Pons (tissue), 1 donor: ENCODE results near the gene BLTP3B.

Experiments used
- DNase-seq: peaks from one replicate; pipeline ENCODE4 v3.0.0-alpha.2; 2016; ENCODE audit warnings: low spot score

BLTP3B gene

DNA sequence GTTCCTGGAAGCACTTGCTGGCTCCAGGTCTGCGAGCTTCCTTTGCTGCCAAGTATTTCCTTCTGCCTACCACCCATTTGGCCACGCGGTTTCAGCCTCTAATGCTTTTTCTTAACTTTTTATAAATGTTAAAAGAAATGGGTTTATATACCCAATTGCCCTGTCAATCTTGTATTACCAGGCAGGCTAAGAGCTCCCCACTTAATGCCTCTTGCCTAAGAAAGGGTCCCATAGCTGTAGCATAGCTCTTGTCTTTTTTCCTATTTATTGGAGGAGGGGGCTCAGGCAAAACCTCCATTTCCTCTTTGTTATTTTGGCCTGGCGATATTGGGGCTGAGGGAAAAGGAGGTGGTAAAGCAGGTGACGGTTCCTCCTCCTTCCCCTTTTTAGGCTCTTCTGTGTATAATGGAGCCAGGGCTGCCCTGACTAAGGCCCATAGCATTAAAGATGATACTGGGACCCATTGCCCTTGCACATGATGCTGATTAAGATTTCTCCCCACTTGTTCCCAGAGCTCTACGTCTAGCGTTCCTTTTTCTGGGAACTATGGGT, 21.6 kb upstream of the BLTP3B start:
- no peak for DNase-seq

DNA sequence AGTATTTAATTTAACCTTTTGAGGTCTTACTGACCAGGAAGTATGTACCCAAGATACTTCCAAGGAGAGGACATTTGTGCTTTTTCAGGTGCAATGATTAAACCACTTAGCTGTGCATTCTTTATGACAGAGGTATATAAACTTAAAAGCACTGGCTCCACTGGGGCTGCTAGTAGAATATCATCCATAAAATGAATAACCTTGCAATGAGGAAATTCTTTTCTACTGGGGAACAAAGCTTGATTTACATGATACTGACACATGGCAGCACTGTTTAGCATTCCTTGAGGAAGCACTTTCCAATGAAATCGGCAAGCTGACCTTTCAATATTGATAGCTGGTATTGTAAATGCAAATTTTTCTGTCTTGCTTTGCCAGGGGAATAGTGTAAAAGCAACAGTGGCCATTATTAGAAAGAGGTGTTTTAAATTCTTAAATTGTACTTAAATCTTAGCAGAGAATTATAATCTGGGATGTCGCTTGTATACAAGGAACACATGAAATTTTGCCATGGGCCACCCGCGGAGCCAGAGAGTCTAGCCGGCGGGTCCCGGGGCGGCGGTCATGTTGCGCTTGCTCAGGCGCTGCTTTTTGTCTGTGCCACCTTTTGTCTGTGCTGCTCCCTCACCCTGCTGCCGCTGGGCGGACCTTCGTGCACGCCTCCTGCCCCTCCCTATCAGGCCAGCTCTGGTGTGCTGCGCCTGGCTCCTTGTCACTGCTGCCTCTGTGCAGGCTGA, 20.9 kb upstream of the BLTP3B start:
- peak; percentile 46 for DNase-seq

DNA sequence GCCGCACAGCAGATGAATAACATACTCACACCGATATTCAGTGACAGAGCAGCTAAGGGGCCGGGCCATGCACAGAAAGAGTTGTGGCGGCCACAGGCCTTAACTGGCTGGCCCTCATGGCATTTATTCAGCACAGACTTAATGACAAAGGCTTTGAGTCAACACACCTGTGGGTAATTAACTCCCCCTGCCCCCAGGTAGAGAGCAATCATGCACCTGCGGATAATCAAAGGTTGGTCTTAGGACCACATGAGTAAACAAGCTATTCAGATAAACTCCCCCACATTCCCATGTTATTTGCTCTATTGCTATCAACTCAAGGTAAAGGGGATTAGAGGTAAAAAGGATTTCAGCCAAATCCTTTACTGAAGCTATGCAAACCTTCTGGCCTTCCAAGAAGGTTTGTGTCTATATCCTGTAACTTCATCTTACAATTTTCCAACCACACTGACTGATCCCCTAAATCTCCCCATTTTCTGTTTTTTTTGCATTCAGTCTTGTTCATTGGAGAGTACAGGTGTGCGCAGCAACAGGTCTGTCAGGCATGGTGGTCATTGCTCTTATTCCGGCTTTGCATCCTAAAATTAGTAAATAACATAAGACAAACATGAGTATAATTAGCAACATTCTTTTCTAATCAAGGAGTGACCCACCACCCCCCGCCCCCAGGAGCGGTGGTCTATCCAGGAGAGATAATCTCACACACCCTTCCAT, 16.9 kb upstream of the BLTP3B start:
- no peak for DNase-seq

DNA sequence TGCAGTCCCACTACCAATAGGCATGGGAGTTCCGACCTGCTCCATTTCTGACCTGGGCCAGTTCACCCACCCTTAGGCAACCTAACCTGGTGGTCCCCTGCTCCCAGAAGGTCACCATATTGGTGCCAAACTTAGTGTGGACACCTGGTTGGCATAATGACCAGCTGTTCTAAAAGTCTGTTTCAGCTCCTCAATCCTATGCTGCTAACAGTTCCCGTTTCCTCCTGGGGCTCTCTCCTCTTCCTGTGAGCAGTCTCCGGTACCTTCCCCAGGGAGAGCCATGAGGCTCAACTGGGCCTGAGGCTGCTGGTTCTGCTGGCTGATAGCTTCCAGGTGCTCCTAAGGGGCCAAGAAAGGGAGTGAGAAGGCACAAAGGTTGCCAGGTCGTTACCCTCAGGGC, 15.9 kb upstream of the BLTP3B start:
- DNase-seq = no peak

DNA sequence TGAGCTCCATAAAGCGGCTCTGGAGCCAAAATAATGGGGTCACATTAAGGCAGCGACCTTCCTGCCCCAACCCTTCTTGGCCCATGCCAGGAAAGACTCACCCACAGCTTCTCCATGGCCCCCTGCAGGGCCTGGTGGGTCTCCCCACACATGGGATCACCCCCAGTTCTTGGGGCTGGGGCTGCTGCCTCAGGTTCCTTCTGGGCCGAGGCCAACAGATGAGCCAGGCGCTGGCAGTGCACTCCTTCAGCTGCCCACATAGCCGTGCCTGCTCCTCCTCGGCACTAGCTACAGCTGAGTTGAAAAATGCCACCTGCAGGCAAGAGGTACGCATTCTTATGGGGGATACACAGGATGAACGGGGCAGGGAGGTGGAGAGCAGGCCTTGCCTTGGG, 14.8 kb upstream of the BLTP3B start:
- DNase-seq = no peak

DNA sequence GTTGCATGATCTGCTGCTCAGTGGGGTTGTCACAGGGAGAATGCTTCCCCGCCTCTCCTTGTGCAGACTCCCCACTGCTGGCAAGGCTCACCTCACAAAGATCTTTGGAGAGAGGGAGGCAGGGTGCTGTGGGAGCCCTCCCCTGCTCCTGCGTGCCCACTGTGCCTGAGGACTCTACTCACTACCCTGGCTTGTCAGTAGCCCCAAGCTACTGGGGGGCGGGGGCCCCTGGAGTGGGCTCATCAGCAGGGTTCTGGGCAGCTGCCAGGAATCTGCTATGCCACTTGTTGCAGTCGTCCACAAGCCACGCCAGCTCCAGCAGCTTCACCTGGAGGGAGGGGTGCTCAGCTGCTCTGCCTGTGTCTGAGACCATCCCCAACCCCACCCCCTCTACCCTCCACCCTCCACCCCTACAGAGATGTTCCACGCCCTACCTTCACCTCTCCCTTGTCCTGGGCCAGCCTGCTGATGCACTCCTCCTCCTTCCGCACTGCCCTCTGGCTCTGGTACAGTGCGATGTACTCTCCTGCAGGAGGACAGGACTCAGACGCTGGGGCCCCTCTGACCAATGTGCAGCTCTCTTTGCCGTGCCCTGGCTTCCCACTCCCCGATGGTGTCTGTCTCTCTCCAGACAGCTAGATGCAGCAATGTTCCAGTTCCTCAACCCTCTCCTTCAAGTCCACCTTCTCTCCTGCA, 14.2 kb upstream of the BLTP3B start:
- DNase-seq = no peak

DNA sequence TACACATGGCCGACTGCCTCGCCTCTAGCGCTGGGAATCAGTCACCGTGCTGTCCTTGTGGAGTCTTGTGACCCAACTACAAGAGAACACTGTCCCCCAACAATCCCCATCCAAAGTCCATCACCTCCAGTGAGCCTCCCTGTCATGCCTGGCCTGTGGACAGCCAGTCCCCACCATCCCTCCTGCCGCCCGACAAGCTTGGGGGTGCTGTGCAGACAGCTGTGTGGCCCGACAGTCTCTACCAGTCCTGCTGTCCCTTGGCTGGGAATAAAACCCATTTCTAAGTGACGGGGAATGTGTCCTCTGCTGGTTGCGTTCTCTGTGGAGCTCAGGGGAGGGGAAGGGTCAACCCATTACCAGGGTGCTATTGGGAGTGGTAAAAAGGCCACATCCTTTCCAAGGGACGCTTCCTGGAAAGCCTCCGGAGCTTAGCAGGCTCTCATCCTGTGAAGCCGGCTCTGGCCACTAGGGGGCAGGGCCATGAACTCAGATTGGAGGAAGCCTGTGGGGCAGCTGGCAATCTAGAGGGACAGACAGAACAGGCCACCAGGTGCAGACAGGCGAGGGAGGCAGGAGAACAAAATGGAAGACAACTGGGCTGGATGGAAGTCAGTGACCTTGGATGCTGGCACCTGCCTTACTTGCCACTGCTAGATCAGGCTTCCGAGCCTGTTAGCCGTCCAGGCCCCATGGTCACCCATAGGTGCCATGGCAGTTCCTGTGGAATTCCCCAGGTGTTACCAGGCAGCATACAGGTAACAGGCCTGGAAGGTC, 12.0 kb upstream of the BLTP3B start:
- no peak for DNase-seq

DNA sequence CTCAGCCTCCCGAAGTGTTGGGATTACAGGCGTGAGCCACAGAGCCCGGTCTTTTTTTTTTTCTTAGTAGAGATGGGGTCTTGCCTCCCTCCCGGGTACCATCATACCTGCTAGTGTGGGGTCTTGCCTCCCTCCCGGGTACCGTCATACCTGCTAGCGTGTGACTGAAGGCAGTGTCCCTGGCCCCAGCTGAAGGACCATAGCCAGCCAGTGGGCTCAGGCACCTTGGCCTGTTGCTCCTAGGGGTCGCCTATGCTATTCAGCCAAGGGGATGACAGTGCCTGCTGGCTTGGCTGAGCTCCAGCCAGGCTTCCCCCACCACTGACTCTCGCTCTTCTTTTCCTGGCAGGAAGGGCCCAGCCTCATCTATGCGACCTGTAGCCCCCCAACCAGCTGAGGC, 10.5 kb upstream of the BLTP3B start:
- no peak for DNase-seq

DNA sequence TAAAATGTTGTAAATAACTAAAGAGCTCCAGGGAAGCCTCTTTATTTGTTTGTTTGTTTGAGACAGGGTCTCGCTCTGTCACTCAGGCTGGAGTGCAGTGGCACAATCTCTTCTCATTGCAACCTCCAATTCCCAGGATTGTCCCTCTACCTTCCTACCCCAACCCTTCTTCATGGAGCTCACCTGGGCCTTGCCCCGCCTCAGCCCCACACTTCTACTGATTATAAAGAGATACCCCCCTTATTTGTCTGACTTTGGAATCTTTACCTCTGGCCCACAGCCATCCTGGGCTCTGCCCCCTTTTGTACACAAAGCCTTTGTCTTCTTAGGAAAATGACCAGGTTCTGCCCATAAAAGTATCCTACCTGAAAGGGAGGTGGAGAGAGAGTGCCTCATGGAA, 9.1 kb upstream of the BLTP3B start:
- no peak for DNase-seq

DNA sequence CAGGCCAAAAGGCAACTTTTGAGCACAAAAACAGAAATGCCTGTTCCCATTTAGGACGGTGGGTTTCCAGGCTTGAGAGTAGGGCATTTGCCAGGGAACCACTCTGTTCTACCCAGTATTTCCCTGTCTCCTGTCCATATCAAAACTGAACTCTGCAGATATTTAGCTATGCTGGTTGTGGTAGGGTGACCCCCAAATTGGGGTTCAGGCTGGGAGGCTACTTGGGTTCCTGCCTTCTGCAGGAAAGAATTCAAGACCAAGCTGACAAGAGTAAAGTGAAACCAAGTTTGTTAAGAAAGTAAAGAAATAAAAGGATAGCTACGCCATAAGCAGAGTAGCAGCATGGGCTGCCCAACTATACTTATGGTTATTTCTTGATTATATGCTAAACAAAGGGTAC, 3.6 kb upstream of the BLTP3B start:
- no peak for DNase-seq

DNA sequence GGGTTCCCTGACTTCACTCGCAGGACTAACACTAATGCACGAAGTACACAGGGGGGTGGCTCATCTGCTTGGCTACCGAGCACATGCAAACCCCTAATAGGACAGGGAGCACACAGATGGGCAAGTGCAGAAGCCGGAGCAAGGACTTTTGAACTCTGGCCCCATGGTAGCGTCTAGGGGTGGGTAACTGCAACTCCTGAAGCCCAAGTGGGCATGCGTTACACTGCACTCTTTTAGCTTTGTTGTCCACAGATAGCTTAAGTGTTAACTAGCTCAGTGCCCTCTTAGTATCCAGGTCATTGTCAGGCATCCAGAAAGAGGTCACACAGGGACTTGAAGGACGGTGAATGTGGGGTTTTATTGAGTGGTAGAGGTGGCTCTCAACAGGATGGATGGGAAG, 3.0 kb upstream of the BLTP3B start:
- no peak for DNase-seq

DNA sequence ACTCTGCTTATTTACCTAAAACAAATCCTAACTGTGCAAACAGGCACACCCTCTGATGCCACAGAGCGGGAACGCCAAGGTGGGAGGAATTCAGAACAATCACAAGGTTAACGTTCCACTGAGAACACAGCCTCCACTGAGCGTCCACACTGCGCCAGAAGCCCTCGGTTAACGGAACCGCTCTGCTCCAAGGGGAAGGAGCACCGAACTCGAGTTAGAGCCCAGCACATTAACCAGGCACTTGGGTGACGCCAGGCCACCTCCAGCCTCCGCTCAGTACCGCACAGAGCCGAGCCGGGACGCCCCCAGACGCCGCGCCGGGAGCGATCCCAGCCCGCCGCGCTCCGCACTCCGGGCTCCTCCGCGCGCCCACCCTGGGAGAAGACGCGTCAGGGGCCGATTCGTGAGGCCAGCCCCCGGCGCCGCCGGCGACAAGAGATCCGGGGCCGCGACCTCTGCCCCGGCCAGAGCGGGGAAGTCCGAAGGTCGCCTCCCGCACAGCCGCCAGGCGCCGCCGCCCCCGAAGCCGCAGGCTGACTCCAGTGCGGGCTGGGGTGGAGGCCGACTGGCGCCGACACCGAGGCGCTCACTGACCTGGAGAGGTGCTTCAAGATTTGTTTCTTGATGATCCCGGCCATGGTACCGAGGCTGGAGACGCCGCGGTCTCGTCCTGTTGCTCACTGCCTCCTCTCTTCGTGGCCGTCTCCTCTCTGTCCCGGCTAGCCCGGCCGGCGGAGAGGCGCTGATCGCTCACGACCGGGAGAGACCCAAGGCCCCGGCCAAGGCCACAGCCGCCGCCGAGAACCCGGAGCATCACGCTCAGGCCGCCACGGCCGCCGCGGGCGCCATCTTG, 450 bp downstream of the BLTP3B start:
- peak; percentile 56 for DNase-seq

DNA sequence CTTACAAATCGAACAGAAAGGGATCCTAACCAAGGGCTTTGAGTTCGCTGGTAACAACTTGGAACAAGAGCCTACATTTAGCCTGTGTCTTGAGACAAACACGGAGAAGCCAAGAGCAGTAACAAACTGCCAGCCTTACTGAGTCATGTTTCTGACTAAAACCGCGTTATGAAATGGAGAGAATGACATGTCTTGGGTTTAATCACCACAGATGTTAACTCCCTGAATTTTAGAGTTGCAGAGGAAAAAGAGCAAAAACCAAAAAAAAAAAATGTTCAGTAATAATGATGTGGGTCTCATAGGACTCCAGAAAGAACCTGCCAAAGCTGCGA, 1.0 kb downstream of the BLTP3B start:
- DNase-seq = peak; percentile 67

DNA sequence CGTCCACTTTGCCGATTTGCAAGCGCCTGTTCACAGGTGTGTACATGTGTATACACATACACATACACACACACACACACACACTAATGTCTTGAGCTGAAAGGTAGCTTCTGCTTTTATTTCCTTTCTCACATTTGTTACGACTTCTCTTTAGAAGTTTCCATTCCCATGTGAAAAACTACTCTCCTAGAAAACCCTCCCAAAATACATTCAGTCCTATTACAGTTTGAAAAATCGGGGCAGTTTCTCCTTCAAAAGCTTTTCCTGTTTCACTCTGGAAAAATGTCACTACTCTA, 3.9 kb downstream of the BLTP3B start:
- DNase-seq = no peak

DNA sequence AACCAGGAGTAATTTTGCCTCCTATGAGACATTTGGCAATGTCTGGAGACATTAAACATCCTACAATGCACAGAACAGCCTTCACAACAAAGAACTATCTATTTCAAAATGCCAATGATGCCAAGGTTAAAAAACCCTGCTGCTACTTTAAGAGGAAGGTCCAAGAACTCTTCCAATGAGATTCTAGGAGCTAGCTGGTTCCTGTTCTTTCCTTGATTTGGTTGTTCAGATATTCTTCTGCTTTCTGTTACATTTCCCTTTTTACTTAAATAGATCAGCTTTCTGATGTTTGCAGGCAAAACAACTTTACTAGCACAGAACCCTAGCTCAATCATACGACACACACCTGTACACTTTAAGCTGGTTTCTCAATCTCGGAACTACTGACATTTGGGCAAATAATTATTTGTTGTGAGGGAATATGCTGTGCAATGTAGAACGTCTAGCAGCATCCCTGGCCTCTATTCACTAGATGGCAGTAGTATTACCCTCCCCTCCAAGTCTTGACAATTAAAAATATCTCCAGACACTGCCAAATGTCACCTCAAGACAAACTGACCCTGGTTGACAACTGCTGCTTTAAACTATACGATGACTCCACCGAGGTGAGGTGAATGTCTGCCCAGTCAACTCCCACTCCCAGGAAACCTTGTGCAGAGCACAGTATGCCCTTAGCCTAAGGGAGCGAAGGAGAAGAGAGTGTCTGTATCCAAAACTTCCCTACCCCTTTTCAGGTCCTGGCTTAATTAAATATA, 4.4 kb downstream of the BLTP3B start:
- DNase-seq = peak; percentile 78

DNA sequence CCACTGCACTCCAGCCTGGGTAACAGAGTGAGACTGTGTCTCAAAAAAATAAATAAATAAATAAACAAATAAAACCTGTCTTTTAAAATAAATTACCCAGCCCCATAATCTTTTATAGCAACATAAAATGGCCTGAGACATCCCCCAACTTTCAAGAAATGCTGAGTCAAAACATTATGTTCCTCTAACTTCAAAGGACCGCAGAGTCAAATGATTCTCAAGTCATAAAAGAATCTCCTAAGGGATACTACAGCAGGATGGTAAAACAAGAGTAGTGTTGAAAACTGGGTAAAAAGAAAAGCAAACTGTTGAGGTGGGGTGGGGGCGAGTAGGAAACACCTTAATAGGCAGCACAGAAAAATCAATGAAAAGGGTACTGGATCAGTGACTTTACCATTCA, 9.5 kb downstream of the BLTP3B start:
- no peak for DNase-seq

DNA sequence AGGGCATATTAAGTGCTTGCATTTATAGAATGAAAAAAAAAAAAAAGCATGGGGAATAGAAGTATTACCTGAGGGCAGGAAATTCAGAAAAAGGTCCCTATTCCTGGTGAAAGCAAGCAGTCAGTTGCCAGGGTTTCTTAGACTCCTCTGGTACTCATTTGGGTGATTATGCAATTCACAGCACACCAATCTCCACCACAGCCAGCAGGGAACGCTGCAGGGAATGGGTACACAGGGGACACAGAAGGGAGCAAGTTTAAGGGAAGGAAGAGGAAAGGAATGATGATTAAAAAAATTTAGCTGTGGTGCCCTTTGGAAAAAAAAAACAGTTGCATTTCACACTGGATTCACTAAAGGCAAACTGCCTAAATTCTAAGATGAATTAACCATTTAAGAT, 14.2 kb downstream of the BLTP3B start:
- peak; percentile 49 for DNase-seq

DNA sequence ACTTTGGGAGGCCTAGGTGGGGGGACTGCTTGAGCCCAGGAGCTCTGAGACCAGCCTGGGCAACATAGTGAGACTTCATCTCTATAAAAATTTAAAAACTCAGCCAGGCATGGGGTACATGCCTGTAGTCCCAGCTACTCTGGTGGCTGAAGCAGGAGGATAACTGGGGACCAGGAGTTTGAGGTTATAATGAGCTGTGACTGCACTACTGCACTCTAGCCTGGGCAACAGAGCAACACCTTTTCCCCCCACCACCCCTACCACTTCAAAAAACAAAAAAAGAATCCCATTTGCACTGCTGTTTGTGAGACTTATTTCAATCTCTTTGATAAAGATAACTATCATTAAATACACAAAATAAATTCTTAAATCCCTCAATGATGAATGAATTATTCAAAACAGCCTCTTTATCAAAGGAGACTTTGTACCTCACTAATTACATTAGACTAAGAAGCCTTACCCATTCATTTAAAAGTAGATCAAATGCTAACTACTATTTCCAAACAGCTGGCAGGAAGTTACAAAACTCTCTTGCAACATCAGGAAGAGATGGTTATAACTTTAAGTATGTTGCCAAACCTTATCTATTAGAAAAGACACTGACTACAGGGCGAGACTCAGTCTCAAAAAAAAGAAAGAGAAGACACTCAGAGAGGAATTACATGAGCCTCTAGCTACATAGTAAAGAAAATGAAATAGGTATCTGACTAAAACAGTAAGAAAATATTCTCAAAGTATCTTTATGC, 14.7 kb downstream of the BLTP3B start:
- no peak for DNase-seq

DNA sequence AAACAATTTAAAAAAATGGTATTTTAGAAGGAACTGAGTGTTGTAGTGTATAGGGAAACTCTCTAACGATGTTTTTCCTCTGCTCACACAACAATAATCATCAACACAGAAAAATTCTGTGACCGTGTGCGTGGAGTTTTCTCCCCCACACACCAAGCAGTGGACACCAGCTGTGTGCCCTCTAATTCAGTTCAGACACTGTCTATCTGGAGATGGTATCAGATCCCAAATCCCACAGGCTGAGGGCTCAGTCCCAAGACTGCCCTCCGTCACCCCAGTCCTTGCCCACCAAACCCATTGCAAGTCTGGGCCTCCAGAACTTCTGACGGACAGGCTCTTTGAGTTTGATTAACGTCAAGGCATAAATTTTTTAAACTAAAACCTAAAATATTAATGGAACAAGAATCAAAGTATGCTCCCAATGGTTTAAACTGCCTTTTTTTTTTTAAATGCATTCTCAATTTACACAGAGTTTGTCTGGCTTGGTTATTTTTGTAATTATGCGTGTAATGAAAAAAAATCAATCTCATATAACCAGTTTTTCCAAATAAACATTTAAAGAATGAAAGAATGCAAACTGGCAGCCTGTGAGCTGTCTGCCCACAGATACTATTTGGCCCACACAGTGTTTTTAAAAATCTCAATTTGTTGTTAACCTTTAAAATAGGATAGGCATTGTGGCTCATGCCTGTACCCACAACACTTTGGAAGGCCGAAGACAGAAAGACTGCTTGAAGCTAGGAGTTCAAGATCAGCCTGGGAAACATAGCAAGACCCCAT, 19.2 kb downstream of the BLTP3B start:
- no peak for DNase-seq
